Dedifferentiated amniotic fluid mesenchymal stem cell (primary cell): ENCODE data around the gene CLCN3.
A peak's percentile ranks its signal among the peaks of the same experiment; 100 is the strongest.
"Not testable (repeated sequence)": the region's sequence is repeated elsewhere in the genome, so short reads cannot be mapped to it uniquely, and the experiment has no call there.

Experiments used
- DNase-seq: peaks from one replicate; pipeline ENCODE4 v3.0.0-alpha.2; 2016; ENCODE audit errors: extremely low spot score

Gene CLCN3

GRCh38 chr4:169707958-169708643 is 87.7 kb downstream of the CLCN3 start:
- no peak for DNase-seq

- DNase-seq = no peak
Observed at GRCh38 chr4:169715826-169716225, 95.4 kb downstream of the CLCN3 start.

GRCh38 chr4:169716677-169717076 is 96.3 kb downstream of the CLCN3 start:
- DNase-seq = no peak

GRCh38 chr4:169720529-169720928 is 100.2 kb downstream of the CLCN3 start:
- DNase-seq = no peak

GRCh38 chr4:169723207-169723965 is 103.0 kb downstream of the CLCN3 start:
- DNase-seq = no peak

- no peak for DNase-seq
Observed at GRCh38 chr4:169724260-169724659, 103.9 kb downstream of the CLCN3 start.

- DNase-seq = no peak
Observed at GRCh38 chr4:169727616-169728015, 107.2 kb downstream of the CLCN3 start.

- DNase-seq = no peak
Observed at GRCh38 chr4:169730564-169730963, 110.2 kb downstream of the CLCN3 start.

- not testable (repeated sequence) for DNase-seq
Observed at GRCh38 chr4:169738604-169739003, 118.2 kb downstream of the CLCN3 start.

GRCh38 chr4:169741569-169741968 is 121.2 kb downstream of the CLCN3 start:
- no peak for DNase-seq

- no peak for DNase-seq
Observed at GRCh38 chr4:169744601-169745000, 124.2 kb downstream of the CLCN3 start.

GRCh38 chr4:169745291-169745690 is 124.9 kb downstream of the CLCN3 start:
- peak; percentile 31 for DNase-seq

GRCh38 chr4:169756971-169757574 is 136.7 kb downstream of the CLCN3 start:
- no peak for DNase-seq

GRCh38 chr4:169757575-169758184 is 137.3 kb downstream of the CLCN3 start, which contains the start of gene HPF1:
HPF1 (minus strand) TSS chr4:169757944; CDS start chr4:169757877, 67 bp downstream.
- DNase-seq = peak; percentile 84

GRCh38 chr4:169758401-169758962 is 138.1 kb downstream of the CLCN3 start:
- DNase-seq = no peak

- DNase-seq = no peak
Observed at GRCh38 chr4:169761846-169762245, 141.5 kb downstream of the CLCN3 start.

- no peak for DNase-seq
Observed at GRCh38 chr4:169765835-169766234, 145.5 kb downstream of the CLCN3 start.

GRCh38 chr4:169766741-169767140 is 146.4 kb downstream of the CLCN3 start:
- no peak for DNase-seq

GRCh38 chr4:169768385-169768784 is 148.0 kb downstream of the CLCN3 start:
- DNase-seq = no peak

GRCh38 chr4:169770416-169770815 is 150.0 kb downstream of the CLCN3 start:
- DNase-seq = no peak

- DNase-seq = not testable (repeated sequence)
Observed at GRCh38 chr4:169771556-169772080, 151.2 kb downstream of the CLCN3 start.
